Measurements from ENCODE around the gene SCEL.
"Not testable (repeated sequence)": the region's sequence is repeated elsewhere in the genome, so short reads cannot be mapped to it uniquely, and the experiment has no call there.

The SCEL gene

DNA sequence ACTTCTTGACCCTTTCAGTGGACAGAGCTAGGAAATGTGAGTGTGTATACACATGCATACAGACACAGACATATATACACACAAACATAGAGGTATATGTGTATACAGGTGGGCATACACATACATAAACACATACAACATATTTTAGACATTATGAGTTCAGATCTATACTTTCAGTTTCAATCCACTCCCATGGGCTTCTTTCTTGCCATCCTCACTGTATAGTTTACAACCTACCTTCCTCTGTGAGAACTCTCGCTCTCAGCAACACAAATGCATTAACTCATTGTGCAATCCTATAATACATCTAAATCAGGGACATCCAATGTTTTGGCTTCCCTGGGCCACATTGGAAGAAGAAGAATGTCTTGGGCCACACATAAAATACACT, 21.2 kb upstream of the SCEL start:
- TF ChIP-seq GABPA (IDR thresholded peaks at IDR 0.05; ENCODE audit: low read depth): no peak
- TF ChIP-seq CTCF (IDR thresholded peaks at IDR 0.05; ENCODE audit: insufficient read depth, low read length): no peak
- Histone ChIP-seq H3K27ac (replicated peaks) (no peak overlapping the region), H3K4me3 (replicated peaks; ENCODE audit: insufficient read depth, low read length) (no peak overlapping the region), H3K27me3 (ENCODE audit: insufficient read depth, poor library complexity, severe bottlenecking) (no peaks in the 10 kb centered on the region)
- no peak for DNase-seq (ENCODE audit: low read depth in 1 of 2, low spot score in 1 of 2)

DNA sequence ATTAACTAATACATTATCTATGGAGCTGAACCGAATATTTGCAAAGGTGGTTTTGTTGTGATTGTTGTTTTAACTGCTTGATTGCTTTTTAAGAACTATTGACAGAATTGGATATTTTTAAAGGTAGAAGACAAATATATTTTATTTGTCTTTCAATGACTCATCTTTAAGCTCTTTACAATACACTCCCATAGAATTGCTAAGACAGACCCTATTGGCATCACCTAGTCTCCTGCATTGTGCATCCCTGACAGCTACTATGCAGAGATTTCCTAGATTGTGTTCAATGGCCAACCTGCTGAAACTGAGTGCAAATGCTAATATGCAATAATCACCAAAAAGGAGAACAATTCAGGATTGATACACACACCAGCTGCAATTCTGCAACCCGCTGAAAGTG, 19.7 kb upstream of the SCEL start:
- DNase-seq (ENCODE audit: low read depth in 1 of 2, low spot score in 1 of 2): no peak
- Histone ChIP-seq H3K4me3 (replicated peaks; ENCODE audit: insufficient read depth, low read length) (no peak overlapping the region), H3K27me3 (ENCODE audit: insufficient read depth, poor library complexity, severe bottlenecking) (no peaks in the 10 kb centered on the region), H3K27ac (replicated peaks) (no peak overlapping the region)
- TF ChIP-seq POLR2AphosphoS5 (IDR thresholded peaks at IDR 0.05; ENCODE audit: low read depth) (no peak), GABPA (IDR thresholded peaks at IDR 0.05; ENCODE audit: low read depth) (no peak), CTCF (IDR thresholded peaks at IDR 0.05; ENCODE audit: insufficient read depth, low read length) (no peak), SPI1 (IDR thresholded peaks at IDR 0.05; ENCODE audit: borderline replicate concordance, low read depth) (no peak)
- TF ChIP-seq, protein P1, sequence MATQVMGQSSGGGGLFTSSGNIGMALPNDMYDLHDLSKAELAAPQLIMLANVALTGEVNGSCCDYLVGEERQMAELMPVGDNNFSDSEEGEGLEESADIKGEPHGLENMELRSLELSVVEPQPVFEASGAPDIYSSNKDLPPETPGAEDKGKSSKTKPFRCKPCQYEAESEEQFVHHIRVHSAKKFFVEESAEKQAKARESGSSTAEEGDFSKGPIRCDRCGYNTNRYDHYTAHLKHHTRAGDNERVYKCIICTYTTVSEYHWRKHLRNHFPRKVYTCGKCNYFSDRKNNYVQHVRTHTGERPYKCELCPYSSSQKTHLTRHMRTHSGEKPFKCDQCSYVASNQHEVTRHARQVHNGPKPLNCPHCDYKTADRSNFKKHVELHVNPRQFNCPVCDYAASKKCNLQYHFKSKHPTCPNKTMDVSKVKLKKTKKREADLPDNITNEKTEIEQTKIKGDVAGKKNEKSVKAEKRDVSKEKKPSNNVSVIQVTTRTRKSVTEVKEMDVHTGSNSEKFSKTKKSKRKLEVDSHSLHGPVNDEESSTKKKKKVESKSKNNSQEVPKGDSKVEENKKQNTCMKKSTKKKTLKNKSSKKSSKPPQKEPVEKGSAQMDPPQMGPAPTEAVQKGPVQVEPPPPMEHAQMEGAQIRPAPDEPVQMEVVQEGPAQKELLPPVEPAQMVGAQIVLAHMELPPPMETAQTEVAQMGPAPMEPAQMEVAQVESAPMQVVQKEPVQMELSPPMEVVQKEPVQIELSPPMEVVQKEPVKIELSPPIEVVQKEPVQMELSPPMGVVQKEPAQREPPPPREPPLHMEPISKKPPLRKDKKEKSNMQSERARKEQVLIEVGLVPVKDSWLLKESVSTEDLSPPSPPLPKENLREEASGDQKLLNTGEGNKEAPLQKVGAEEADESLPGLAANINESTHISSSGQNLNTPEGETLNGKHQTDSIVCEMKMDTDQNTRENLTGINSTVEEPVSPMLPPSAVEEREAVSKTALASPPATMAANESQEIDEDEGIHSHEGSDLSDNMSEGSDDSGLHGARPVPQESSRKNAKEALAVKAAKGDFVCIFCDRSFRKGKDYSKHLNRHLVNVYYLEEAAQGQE (IDR thresholded peaks at IDR 0.05; ENCODE audit: insufficient replicate concordance, low read depth): no peak

DNA sequence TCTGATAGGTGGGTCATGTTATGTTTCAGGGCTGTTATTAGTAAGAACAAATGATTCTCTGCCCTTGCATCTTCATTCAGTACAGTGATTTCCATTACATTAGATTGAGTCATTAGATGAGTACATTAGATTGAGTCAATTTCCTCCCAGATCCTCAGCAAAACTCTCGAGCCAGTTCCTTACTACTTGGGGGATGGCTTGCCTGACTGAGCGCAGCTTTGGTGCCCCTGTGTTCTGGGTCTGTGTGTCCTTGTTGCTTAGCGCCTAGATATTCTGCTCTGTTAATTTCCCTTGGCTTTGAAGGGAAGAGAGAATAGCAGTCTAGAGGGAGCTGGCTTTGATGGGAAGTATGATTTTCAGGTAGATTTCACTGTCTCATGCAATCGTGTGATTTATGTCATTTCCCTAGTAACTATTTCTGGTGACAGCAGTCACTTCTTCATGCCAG, 19.1 kb upstream of the SCEL start:
- no peak for DNase-seq (ENCODE audit: low read depth in 1 of 2, low spot score in 1 of 2)
- TF ChIP-seq CTCF (IDR thresholded peaks at IDR 0.05; ENCODE audit: insufficient read depth, low read length) (no peak), POLR2AphosphoS5 (IDR thresholded peaks at IDR 0.05; ENCODE audit: low read depth) (no peak), SPI1 (IDR thresholded peaks at IDR 0.05; ENCODE audit: borderline replicate concordance, low read depth) (no peak), GABPA (IDR thresholded peaks at IDR 0.05; ENCODE audit: low read depth) (no peak)
- TF ChIP-seq, protein P1 (IDR thresholded peaks at IDR 0.05; ENCODE audit: insufficient replicate concordance, low read depth): no peak
- Histone ChIP-seq H3K27me3 (ENCODE audit: insufficient read depth, poor library complexity, severe bottlenecking) (no peaks in the 10 kb centered on the region), H3K27ac (replicated peaks) (no peak overlapping the region), H3K4me3 (replicated peaks; ENCODE audit: insufficient read depth, low read length) (no peak overlapping the region)

GRCh38 chr13:77518266-77518665, 17.2 kb upstream of the SCEL start:
- no peak for DNase-seq (ENCODE audit: low read depth in 1 of 2, low spot score in 1 of 2)
- Histone ChIP-seq H3K4me3 (replicated peaks; ENCODE audit: insufficient read depth, low read length) (no peak overlapping the region), H3K27me3 (ENCODE audit: insufficient read depth, poor library complexity, severe bottlenecking) (no peaks in the 10 kb centered on the region), H3K27ac (replicated peaks) (no peak overlapping the region)
- TF ChIP-seq, protein P1 (IDR thresholded peaks at IDR 0.05; ENCODE audit: insufficient replicate concordance, low read depth): no peak
- TF ChIP-seq POLR2AphosphoS5 (IDR thresholded peaks at IDR 0.05; ENCODE audit: low read depth) (no peak), SPI1 (IDR thresholded peaks at IDR 0.05; ENCODE audit: borderline replicate concordance, low read depth) (no peak), GABPA (IDR thresholded peaks at IDR 0.05; ENCODE audit: low read depth) (no peak), CTCF (IDR thresholded peaks at IDR 0.05; ENCODE audit: insufficient read depth, low read length) (no peak)

GRCh38 chr13:77519396-77519795, 16.1 kb upstream of the SCEL start:
- not testable (repeated sequence) for H3K4me3 ChIP-seq (replicated peaks; ENCODE audit: insufficient read depth, low read length); H3K27ac ChIP-seq (replicated peaks); H3K27me3 ChIP-seq (ENCODE audit: insufficient read depth, poor library complexity, severe bottlenecking); DNase-seq (ENCODE audit: low read depth in 1 of 2, low spot score in 1 of 2)
